ENCODE measurements around the gene USP16. TPM values are rescaled to one million over a fixed set of nuclear protein-coding genes. Genes with fewer than 3 reads are reported as not detected.

USP16 gene
- total and polyA plus RNA-seq, 2 of the 13 experiments (the other 11 are each of a cell fraction or from before 2014, with no cell fraction given): 16.5 to 46.9 TPM

GRCh38 chr21:28992526-28993292 is 31.8 kb upstream of the USP16 start, which contains the start of gene LTN1 (continued):
- no peak for TF ChIP-seq CENPBD1 (CRISPR knock-in tag; IDR thresholded peaks at IDR 0.05; ENCODE audit: borderline replicate concordance, low read depth)
- TF ChIP-seq ZBTB7B (CRISPR knock-in tag; IDR thresholded peaks at IDR 0.05): no peak
- TF ChIP-seq ZC3H13 (CRISPR knock-in tag; IDR thresholded peaks at IDR 0.05): no peak
- peak; percentile 65; the same call in 1 of the 2 replicates for TF ChIP-seq KAT7 (CRISPR knock-in tag; IDR thresholded peaks at IDR 0.05; ENCODE audit: borderline replicate concordance)
- TF ChIP-seq SMARCE1 (IDR thresholded peaks at IDR 0.05; ENCODE audit: borderline replicate concordance): no peak
- TF ChIP-seq ZNF343 (CRISPR knock-in tag; IDR thresholded peaks at IDR 0.05): 0 out of 2 replicates have a peak, but pooled peaks have one; percentile 40
- no peak for TF ChIP-seq ATF5 (CRISPR knock-in tag; IDR thresholded peaks at IDR 0.05; ENCODE audit: low read depth)
- no peak for TF ChIP-seq KLF11 (CRISPR knock-in tag; IDR thresholded peaks at IDR 0.05)
- TF ChIP-seq ZEB1 (IDR thresholded peaks at IDR 0.05; ENCODE audit: insufficient replicate concordance, low read depth): no peak
- TF ChIP-seq ZNF777 (CRISPR knock-in tag; IDR thresholded peaks at IDR 0.05): peak; percentile 61; the same call in 1 of the 2 replicates
- no peak for TF ChIP-seq CAMTA2 (CRISPR knock-in tag; IDR thresholded peaks at IDR 0.05; ENCODE audit: borderline replicate concordance)
- peak; percentile 47; the same call in 1 of the 2 replicates for TF ChIP-seq GATA4 (IDR thresholded peaks at IDR 0.05; ENCODE audit: borderline replicate concordance, low read depth)
- TF ChIP-seq ZNF644 (CRISPR knock-in tag; IDR thresholded peaks at IDR 0.05; ENCODE audit: low read depth): no peak
- TF ChIP-seq ZNF503 (CRISPR knock-in tag; IDR thresholded peaks at IDR 0.05): peak; percentile 64; the same call in 1 of the 2 replicates
- TF ChIP-seq ZNF354B (CRISPR knock-in tag; IDR thresholded peaks at IDR 0.05): no peak
- TF ChIP-seq ZNF709 (CRISPR knock-in tag; IDR thresholded peaks at IDR 0.05): no peak
- peak; percentile 36 for TF ChIP-seq CBFB (CRISPR knock-in tag; IDR thresholded peaks at IDR 0.05)
- TF ChIP-seq TBL1XR1 (IDR thresholded peaks at IDR 0.05; ENCODE audit: borderline replicate concordance, low read length, partially characterized antibody): no peak
- peak; percentile 78; the same call in 1 of the 2 replicates for TF ChIP-seq RFXAP (CRISPR knock-in tag; IDR thresholded peaks at IDR 0.05; ENCODE audit: borderline replicate concordance)
- no peak for TF ChIP-seq ZNF615 (CRISPR knock-in tag; IDR thresholded peaks at IDR 0.05; ENCODE audit: borderline replicate concordance)
- peak; percentile 84; the same call in 1 of the 2 replicates for TF ChIP-seq JUND (CRISPR knock-in tag; IDR thresholded peaks at IDR 0.05)
- TF ChIP-seq RARG (CRISPR knock-in tag; IDR thresholded peaks at IDR 0.05; ENCODE audit: low read depth): no peak
- TF ChIP-seq ZNF234 (CRISPR knock-in tag; conservative IDR thresholded peaks at IDR 0.05): no peak
- no peak for TF ChIP-seq SP140L (CRISPR knock-in tag; IDR thresholded peaks at IDR 0.05; ENCODE audit: borderline replicate concordance)
- TF ChIP-seq BCL3 (CRISPR knock-in tag; IDR thresholded peaks at IDR 0.05): no peak
- TF ChIP-seq KLF9 (CRISPR knock-in tag; IDR thresholded peaks at IDR 0.05; ENCODE audit: low read depth): no peak
- TF ChIP-seq MAX (IDR thresholded peaks at IDR 0.05): peak; percentile 71
- TF ChIP-seq ZNF616 (CRISPR knock-in tag; IDR thresholded peaks at IDR 0.05; ENCODE audit: low read depth): no peak

All from HepG2 (cell line).